Measurements from ENCODE around the gene ACSS3. TPM values are rescaled to one million over a fixed set of nuclear protein-coding genes. Genes with fewer than 3 reads are reported as not detected.

Gene ACSS3
- not detected in 5 replicates for total RNA-seq (2022; extraction: Qiagen RNA extraction; ENCODE audit: low read depth)

DNA sequence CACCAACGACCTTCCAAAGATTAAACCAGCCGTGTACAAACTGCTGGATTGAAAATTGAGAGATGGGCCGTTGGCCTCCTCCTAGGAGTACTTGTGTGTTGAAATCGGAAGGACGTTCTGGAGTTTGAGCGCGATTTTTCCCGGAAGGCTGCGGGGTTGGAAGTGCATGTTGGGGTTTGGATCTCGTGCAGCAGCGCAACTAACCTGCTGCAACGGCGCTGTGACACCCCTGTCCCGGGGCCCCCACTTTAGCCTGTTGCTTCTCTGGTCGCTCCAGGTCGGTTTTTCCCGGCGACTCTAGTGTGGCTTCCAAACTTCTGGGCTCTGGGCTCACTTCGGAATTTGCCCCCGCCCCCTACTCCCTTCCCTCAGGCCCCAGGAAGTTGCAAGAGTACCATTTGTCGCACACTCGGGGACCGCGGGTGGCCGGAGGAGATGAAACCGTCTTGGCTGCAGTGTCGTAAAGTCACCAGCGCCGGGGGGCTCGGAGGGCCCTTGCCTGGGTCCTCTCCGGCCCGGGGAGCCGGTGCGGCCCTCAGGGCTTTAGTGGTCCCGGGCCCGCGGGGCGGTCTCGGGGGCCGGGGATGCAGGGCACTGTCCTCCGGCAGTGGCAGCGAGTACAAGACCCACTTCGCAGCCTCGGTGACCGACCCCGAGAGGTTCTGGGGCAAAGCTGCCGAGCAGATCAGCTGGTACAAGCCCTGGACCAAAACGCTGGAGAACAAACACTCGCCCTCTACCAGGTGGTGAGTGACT lies at the start of gene ACSS3:
Gene ACSS3 (plus strand): TSS at position 394 of the 756 bp plus-strand sequence. CDS start 42 bp downstream, at position 436.

Other genes starting within 250 kb of the ACSS3 start
- 0.14 to 0.81 TPM (median 0.47 TPM) in 5 replicates for gene LIN7A, start 140.1 kb upstream of the ACSS3 start, total RNA-seq (2022; extraction: Qiagen RNA extraction; ENCODE audit: low read depth)